ENCODE results near the gene DPP10.

The DPP10 gene

DNA sequence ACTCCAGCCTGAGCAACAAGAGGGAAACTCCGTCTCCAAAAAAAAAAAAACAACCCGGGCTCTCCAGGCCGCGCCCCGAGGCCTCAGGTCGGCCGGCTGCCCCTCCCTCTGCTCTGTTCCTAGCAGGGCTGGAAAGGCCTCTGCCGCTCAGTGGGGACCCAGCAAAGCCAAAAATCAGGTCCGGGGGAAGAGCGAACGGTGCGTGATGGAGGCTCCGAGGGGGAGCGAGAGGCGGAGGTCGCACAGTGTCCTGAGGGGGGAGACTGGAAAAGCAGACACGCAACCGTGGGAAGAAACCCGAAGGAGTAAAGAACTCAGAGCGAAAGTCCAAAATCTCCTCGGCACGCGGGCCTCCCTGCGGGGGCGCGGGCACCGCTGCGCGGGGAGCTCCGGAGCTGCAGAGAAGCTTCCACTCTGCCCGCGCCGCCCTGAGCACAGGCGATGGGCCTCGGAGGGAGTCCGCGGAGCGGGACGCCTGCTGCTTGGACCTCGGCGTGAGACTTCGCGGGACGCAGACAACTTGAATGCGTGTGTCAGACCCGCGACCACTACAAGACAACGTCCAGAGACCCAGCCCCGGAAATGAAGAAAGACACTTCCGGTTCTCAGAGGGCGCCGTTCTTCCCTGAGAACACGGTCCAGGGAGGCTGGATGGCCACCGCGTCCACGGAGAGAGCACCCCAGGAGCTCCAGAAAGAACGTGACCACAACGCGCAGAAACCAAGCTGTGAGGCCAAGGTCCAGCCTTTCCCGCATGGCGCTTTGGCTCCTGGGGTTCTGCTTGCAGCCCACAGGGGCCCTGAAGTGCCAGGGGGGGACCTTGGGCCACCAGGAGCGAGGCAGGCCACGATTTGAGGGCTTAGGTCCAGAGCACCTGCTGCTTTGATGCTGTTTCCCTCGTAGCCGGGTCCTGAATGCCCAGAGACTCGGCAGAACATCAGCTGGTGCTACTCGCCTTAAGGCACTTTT is 219.8 kb downstream of the DPP10 start:
- TF ChIP-seq, protein P1, sequence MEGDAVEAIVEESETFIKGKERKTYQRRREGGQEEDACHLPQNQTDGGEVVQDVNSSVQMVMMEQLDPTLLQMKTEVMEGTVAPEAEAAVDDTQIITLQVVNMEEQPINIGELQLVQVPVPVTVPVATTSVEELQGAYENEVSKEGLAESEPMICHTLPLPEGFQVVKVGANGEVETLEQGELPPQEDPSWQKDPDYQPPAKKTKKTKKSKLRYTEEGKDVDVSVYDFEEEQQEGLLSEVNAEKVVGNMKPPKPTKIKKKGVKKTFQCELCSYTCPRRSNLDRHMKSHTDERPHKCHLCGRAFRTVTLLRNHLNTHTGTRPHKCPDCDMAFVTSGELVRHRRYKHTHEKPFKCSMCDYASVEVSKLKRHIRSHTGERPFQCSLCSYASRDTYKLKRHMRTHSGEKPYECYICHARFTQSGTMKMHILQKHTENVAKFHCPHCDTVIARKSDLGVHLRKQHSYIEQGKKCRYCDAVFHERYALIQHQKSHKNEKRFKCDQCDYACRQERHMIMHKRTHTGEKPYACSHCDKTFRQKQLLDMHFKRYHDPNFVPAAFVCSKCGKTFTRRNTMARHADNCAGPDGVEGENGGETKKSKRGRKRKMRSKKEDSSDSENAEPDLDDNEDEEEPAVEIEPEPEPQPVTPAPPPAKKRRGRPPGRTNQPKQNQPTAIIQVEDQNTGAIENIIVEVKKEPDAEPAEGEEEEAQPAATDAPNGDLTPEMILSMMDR (IDR thresholded peaks at IDR 0.05; ENCODE audit: control insufficient read depth, extremely low read depth, insufficient read depth) = no peak
- no peak for DNase-seq (ENCODE audit: low read depth)
- no peak overlapping the region for H3K4me3 ChIP-seq (ENCODE audit: low read depth, low read length)

DNA sequence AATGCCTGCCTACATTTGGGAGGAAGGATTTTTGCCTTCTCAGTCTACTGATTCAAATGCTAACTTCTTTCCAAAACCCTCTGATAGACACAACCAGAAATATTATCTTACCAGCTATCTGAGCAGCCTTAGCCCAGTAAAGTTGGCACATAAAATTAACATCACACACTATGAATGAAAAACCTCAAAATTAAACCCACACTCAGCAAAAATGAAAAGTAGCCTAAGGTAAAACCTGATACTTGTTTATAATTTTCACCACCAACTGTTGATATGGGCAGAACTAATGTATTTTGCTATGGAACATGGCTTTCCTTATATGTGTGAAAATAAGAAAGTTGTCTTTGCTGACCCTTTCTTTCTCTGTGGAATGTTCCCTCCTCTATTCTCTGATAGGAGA is 226.0 kb downstream of the DPP10 start:
- TF ChIP-seq, protein P1 (IDR thresholded peaks at IDR 0.05; ENCODE audit: control insufficient read depth, extremely low read depth, insufficient read depth) = no peak
- no peak for DNase-seq (ENCODE audit: low read depth)
- H3K4me3 ChIP-seq (ENCODE audit: low read depth, low read length) = no peak overlapping the region

DNA sequence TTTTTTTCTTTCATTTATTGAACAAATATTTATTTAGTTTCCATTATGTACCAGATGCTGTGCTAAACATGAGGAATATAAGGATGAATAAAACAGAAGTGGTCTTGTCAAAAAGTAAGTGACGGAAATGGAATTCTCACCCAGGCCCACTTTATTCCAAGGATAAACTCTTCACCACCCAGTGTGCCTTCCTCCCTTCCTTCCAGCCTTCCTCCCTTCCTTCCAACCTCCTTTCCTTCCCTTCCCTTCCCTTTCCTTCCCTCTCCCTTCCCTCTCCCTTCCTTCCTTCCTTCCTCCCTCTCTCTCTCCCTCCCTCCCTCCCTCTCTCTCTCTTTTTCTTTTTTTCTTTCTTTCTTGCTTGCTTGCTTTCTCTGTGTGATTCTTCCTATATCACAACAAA is 240.8 kb downstream of the DPP10 start:
- no peak for DNase-seq (ENCODE audit: low read depth)
- TF ChIP-seq, protein P1 (IDR thresholded peaks at IDR 0.05; ENCODE audit: control insufficient read depth, extremely low read depth, insufficient read depth) = no peak
- no peak overlapping the region for H3K4me3 ChIP-seq (ENCODE audit: low read depth, low read length)

DNA sequence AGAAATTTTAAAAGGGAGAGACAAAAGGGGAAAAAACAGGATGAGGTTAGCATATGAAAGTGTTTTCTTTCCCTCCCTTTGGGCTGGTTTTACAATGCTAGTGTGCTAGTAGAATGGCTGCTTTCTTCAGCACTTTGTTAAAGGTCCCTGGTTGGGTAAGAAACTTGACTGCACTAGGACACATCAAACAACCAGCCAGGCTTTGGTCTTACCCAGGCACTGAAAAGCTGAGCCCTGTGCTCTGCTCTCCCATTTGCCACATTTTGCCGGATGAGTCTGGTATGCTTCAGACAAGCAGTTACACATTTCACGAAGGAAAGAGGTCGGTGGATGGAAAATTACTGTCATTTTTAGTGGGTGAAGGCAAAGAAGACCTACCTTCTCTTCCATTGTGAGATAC is 242.0 kb downstream of the DPP10 start:
- TF ChIP-seq, protein P1 (IDR thresholded peaks at IDR 0.05; ENCODE audit: control insufficient read depth, extremely low read depth, insufficient read depth) = no peak
- no peak for DNase-seq (ENCODE audit: low read depth)
- H3K4me3 ChIP-seq (ENCODE audit: low read depth, low read length) = no peak overlapping the region

DNA sequence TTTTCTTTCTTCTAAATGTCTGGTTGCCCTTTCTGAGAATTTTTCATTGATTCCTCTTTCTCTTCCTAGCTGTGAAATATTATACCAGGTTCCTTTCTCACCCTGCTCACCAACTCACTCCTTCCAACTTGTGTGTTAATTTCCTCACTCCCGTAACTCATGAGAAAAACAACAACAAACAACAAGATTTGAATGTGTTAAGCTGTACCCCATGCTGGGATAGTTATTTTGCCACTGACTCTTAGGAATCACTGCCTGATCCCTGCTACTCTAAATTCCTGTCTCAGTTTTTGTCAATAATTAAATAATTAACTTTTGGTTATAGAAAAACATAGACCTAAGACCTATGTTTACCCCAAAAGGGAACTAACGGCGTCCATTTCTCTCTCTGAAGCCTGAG is 242.7 kb downstream of the DPP10 start:
- DNase-seq (ENCODE audit: low read depth) = no peak
- no peak overlapping the region for H3K4me3 ChIP-seq (ENCODE audit: low read depth, low read length)
- TF ChIP-seq, protein P1 (IDR thresholded peaks at IDR 0.05; ENCODE audit: control insufficient read depth, extremely low read depth, insufficient read depth) = no peak

DNA sequence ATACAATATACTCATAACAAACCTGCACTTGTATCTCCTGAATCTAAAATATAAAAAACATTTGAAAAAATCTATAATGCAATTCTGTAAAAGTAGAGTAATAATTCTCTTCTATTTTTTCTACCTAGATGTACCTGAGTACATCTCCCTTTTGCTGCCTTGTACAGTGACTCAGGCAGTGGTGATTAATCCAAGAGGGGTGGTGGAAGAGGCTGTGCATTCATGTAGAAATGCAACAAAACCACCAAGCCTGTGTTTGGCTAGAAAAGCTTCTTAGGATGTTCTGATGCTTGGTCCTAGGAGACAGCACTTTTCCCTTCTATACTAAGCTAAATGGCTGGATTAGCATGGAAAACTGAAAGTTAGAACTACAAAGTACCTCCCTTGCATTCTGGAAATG is 245.8 kb downstream of the DPP10 start:
- TF ChIP-seq, protein P1 (IDR thresholded peaks at IDR 0.05; ENCODE audit: control insufficient read depth, extremely low read depth, insufficient read depth) = no peak
- DNase-seq (ENCODE audit: low read depth) = no peak
- H3K4me3 ChIP-seq (ENCODE audit: low read depth, low read length) = no peak overlapping the region
